ENCODE measurements around the gene HS1BP3.

Gene HS1BP3

DNA sequence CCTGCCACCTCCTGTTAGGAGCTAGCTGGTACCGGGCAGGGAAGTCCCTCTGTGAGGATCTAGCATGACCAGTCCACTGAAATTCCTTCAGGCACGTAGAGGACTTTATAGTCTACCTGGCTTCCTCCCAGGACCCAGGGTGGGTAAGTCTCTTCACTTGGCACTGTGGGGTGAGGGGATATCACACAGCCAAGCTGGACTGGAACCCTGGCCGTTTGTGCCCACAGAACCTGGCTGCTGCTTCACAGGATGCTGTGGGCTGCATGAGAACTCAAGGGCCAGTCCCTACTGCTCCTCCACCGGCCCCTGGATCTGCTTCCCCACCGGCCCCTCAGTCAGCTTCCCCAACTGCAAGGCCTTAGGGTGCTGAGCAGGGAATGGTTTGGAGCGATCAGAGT is 35.8 kb downstream of the HS1BP3 start:
- no peak for DNase-seq

DNA sequence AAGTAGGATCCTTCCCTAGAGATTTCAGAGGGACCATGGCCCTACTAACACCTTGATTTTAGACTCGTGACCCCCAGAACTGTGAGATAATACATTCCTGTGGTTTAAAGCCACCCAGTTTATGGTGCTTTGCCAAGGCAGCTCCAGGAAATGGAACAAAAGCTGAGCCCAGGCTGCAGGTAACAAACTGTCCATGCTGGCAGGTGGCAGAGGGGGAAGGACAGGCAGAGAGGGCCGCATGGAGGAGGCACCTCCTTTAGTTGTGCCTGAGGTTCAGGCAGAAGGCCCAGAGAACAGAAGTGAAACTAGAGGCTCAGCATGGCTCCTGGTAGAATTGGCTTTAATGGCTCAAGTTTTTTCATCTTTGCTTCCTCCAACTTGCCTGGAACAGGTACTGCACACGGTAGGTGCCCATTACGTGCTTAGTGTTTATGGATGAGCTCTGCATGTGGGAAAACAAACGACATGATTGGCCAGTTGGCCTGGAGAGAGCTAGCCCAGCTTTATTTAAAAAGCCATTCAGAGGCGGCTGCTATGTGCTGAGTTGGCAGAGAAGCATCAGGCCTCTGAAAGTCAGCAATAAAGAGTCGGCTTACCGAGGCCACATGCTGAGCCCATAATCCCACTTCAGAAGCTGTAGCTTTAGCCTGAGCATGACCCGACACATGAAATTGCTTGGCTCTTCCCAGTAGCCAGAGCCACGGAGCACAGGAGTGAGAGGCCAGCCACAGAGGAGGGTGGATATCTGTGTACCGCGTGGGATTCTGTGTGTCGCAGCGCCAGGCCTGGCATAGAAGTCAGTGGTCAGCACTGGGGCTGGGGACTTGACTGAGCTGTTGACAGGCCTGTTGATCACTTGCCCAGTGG is 36.5 kb downstream of the HS1BP3 start:
- DNase-seq = peak; percentile 85

DNA sequence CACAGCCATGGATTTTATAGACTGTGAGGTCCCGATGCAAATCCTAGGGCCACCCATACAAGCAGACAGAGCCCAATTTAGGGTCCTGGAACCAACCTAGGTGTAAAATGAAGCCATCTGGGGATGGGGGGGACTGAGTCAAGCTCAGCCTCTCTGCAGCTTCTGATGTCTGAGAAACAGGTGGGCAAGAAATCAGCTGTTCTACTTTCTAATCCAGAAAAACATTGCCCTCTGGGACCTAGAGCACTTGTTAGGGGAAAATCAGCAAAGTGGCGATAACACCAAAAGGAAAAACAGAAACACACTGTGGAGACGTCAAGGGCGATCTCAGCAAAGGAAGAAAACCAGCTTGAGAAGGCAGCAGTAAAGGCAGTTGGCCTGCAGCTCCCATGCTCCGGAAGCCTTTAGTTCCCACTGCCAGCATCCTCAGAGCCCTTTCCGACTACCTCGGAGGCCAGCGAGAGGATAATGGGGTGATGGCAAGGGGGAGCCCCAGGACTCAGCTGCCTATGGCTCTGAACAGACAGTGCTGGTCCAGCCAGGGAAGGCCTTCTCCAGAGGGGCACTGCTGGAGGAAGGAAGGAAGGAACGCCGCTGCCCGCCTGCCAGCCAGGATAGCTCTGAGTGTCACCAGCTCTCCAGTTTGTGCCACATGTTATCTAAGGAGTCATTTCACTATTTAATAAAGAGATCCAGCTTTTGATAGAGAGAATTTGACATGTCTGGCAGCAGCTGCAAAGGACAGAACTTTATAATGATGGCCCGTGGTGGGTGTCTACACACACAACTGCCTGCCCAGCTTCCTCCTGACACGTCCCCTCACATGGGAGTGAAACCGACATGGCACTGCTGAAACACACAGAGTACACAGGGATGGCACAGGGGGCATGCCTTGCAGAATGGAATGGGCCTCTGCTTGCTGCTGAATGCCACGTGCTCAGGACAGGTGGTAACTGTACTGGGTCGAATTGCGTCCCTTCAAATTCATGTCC is 37.7 kb downstream of the HS1BP3 start:
- DNase-seq = no peak

DNA sequence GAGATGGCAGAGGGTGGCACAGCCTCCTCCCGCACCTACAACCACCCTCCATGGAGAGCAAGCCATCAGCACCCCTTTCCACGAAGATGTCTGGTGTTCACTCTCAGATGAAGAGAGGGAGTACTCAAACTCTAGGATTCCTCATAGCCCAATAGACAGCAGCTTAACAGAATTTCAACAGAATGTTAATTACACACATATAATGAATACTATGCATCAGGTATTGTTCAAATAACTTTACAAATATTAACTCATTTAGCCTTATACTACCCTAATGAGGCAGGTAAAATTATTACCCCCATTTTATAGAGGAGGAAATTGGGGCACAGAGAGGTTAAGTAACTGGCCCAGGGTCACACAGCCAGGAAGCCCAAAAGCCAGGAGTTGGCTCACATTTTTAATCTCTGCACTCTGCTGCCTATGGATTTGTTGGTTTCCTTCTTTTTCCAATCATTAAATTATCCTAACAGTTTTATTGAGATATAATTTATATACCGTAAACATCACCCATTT is 39.0 kb downstream of the HS1BP3 start:
- no peak for DNase-seq

DNA sequence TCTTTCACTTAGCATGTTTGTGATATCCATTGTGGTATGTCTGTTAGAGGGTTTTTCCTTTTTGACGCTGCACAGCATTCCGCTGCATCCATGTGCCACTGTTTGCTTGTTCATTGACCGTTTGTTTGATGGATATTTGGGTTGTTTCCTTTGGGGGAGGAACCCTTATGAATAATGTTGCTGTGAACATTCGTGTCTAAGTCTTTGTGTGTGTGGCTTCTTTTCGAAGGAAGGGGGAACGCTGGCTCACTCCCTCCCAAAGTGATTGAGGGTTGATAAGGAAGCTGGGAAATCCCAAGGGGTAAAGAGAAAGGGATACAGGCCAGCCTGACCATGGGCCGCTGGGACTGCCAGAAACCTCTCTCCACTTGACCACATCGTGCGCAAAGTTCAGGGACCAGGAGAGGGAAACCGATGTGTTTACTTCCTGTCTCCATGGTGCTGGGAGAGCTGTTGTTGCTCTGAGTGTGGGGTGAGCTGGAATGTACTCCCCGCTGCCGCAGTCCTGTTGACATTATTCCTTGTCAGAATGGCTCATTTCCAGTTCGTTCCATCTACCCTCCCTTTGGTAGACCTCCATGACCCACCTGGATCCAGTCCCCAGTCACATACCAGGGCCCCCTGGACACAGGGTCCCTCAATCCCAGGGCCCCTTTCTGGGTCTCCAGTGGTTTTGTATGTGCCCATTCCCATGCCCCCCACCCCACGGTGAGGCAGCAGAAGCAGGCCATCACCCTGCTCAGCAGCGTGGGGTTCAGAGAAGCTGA is 39.6 kb downstream of the HS1BP3 start:
- DNase-seq = peak; percentile 34

DNA sequence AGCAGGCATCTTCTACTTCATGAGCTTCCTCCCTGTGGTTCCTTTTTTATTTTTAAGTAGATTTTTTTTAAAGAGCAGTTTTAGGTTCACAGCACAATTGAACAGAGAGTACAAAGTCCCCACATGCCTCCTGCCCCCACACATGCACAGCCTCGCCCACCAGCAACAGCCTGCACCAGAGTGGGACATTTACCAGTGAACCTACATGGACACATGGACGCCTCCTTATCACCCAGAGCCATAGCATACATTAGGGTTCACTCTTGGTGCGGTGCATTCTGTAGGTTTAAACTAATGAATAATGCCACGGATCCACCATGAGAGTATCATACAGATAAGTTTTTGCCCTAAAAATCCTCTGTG is 40.9 kb downstream of the HS1BP3 start:
- no peak for DNase-seq

DNA sequence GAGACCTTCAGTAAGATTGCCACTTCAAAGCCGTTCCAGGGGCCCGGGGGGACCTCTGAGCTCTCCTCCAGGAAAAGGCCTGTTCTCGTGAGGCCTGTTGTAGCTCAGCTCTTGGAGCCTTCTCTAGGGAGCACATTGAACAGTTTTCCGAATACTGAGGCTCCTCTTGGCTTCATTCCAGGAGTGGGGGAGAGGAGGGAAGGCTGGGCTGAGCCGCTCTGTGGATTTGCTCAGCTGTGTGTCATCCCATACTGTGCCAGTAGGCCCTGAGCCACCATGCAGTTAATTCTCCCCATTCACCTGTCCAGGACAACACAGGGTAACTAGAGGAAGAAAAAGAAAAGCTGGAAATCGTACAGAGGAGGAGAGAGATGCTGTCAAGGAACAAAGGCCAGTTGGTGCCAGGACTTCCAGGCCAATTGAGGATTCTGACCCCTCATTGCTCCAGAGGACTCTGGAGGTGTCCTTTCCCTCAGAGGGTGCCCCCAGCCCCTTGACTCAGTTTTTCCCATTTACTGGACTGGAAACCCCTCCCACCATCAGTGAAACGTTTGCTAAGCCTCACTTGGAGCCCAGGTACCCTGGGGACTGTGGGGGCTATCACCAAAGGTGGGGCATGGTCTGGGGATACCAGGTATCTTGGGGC is 41.4 kb downstream of the HS1BP3 start:
- no peak for DNase-seq

DNA sequence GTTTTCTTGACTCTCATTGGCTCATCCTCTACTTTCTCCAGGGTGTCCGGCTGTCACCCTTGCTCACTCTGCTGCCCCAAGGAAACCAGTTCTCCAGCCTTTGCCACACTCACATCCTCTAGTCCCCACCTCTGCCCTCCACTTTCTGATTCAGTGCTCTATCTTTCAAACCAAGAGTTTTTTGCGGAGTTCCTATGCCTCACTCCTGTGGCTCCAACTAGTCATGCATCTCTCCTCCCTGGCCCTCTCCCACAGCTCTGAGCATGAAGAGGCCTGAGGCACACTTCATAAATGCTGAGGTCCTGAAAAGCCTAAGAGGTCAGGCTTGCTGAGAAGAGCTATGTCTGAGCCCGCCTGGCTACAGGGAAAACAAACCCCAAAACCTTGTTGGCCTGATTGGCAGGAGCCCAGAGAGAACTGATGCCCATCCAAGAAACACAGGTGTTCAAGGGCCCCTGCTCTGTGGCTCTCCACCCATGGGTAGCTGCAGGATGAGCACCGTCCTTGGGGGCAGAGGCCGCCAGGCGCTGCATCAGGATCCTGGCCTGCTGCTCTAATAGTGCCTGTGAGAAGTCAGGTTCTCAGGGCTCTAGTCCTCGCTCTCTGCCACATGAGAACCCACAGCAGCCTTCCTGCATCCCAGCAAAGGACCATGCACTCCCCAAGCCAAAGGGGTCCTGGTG is 42.1 kb downstream of the HS1BP3 start:
- DNase-seq = no peak

DNA sequence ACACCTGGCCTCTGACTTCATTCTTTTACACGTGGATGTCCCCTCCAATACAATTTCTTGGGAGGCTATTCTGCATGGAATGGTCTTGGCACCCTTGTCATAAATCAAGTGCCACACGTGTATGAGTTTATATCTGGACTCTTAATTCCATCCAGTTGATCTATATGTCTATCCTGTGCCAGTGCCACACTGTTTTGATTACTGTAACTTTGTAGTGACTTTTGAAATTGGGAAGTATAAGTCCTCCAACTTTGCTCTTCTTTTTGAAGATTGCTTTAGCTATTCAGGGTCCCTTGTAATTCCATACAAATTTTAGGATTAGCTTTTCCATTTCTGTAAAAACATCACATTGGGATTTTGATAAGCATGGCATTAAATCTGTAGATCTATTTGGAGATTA is 43.5 kb downstream of the HS1BP3 start:
- no peak for DNase-seq

DNA sequence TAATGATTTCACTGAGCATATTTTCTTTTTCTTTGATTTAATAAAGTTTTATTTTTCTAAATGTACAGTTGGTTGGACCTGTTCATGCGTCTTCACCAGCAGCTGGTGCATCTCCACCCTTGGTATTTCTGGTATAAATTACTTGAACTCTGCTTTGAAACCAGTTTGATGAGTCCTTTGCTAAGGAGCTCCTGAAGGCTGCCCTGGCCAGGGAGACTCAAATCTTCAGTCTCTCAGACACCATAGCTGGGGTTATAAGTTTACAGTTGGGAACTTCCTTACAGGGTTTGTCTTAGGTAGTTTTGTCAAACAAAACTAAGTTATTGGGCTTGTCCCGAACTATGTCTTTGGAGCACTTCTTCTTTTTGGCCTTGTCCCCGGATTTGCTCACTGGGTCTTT is 44.7 kb downstream of the HS1BP3 start:
- no peak for DNase-seq

DNA sequence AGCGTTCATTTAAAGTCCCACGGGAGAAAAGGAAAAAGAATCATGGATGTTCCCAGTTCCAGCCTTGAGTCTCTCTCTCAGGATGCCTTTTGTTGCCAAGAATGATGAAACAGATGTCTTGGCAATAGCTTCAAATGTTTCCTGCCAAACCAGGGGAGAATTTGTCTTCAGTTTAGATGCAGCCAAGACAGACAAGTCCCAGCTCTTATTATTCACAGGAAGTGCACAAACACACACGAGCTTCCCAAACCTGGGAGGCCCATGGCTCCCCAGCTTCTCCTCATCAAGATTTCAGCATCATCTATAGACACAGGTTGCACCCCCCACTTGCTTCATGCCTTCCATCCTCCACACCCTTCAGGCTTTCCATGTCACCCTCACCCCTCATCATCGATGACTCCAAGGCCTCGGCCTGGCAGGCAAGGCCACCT is 45.9 kb downstream of the HS1BP3 start:
- DNase-seq = no peak

DNA sequence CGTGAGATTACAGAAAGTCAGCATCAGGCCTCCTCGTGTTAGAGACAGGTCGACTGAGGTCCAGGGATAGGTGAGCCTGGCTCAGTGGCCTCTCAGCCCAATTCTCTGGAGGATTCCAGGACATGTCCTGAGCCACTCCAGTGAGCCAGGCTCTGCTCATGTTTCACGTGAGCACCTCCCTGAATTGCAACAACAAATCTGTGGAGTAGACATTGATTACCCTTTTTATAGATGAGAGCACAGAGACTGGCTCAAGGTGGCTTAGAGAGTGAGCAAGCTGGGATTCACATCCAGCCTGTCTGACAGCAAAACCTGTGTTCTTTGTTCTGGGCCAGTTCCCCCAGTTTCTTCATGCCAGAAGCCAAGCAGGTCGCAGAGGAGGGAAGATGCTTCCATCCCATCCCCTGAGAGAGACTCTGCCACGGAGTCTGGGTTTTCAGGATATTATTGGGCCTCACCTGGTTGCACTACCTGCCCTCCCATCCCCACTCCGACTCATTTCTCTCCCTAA is 46.4 kb downstream of the HS1BP3 start:
- no peak for DNase-seq

DNA sequence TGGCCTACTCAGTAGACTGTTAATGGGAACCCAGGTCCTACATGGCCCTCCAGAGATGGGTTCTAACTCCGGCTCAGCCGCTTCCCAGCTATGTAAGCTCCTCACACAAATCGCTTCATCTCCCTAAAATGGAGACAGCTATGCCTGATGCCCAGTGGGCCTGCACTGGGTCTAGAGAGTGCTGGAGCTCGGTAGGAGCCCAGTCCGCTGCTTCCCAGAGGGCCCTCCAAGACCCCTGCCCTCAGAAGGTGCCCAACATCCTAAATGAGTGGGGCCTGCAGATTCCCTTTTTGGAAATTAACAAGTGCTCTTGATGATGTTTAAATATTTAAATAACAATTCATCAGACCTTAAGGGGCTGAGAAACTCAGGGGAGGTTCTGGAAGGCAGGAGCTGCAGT is 47.1 kb downstream of the HS1BP3 start:
- no peak for DNase-seq

DNA sequence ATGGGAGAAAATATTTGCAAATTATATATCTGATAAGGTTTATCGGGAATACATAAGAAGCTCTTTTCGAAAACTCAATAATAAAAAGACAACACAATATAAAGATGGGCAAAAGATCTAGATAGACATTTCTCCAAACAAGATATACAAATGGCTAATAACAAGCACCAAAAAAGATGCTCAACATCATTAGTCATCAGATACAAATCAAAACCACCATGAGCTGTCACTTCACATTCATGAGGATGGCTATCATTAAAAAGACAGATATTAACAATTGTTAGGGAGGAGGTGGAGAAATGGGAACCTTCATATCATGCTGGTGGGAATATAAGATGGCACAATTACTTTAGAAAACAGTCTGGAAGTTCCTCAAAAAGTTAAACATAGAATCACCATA is 48.1 kb downstream of the HS1BP3 start:
- no peak for DNase-seq

DNA sequence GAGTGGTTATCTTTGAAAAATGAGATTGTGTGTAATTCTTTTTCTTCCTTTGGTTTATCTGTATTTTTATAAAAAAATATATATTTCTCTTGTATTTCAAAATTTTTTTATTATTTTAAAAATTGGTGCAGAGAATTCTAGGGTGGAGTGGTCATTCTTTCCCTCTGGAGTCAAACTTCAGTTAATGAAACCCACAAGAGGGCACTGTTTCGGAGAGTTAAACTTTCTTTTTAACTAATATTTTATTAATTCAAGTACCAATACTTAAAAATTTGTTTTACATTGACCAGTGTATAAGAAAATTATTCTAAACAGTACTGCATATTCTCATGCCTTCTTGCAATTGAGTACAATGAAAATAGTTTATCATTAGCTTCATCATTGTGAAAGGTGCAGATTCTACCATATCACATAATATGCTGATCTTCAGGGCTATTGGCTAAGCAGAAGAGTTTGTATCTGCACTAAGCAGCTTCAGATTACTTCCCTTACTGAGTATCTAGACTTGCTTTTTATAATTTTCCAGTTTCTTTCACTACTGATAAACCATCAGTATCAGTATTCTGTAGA is 50.1 kb downstream of the HS1BP3 start:
- no peak for DNase-seq

DNA sequence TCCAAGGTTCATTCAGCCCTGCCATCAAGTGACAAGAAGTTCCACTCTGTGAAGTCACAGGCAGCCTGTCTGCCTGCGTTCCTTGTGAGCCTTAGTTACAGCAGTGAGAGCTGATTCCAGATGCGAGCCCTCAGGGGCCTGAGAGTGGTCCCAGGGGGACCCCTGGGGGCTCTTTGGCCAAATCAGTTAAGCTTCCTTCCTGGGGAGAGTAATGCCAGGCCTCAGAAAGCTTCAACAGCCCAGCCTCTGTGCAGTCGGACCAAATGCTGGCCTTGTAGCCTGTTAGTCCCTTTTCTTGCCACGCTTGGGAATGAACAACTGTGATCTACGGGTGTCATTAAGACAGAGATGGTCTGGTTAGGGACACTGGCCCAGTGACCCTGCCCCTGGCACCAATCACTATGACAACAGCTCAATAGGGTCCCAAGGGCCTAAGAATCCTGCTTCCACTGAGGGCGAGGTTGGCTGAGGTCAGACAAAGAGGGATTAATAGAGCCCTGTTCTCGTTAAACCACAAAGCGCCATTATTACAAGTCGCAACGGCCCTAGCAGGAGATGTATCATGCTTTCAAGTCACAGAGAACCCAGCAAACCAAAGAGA is 50.9 kb downstream of the HS1BP3 start:
- DNase-seq = no peak

DNA sequence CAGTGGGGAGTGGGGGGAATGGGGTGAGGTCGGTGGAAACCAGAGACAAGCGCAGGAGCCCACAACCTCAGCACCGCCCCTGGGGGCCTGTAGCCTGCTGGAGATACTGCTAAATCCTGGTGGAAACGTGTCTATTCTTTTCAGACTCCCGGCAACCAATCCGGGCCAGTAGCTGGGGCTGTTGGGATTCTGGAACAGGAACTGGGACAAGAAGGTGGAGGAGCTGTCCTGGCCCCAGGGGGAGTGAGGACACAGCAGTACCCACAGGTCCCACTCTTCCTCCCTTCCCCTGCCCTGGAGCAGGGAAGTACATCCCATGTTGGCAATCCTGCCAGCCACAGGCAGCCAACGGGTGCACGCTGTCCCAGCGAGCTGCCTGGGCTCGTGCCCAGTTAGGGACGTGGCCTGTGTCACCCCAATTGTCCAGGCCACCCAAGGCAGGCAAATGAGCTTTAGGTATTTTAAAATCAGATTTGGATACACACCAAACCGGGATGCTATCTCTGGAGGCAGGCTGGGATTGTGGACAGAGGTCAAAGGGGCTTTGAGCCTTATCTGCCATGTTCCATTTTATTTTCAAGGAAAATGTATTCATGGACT is 51.8 kb downstream of the HS1BP3 start:
- no peak for DNase-seq

DNA sequence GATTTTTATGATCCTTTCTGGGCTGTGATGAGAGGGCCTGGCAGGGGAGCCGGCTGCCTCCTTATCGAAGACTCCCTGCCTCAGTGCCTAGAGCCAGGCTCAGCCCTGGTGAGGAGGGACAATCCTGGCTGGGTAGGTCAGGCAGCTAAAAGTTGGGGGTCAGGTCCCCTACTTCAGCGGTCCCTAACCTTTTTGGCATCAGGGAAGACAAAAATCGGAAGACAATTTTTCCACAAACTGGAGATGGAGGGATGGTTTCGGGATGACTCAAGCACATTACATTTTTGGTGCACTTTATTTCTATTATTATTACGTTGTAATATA is 53.1 kb downstream of the HS1BP3 start:
- no peak for DNase-seq

DNA sequence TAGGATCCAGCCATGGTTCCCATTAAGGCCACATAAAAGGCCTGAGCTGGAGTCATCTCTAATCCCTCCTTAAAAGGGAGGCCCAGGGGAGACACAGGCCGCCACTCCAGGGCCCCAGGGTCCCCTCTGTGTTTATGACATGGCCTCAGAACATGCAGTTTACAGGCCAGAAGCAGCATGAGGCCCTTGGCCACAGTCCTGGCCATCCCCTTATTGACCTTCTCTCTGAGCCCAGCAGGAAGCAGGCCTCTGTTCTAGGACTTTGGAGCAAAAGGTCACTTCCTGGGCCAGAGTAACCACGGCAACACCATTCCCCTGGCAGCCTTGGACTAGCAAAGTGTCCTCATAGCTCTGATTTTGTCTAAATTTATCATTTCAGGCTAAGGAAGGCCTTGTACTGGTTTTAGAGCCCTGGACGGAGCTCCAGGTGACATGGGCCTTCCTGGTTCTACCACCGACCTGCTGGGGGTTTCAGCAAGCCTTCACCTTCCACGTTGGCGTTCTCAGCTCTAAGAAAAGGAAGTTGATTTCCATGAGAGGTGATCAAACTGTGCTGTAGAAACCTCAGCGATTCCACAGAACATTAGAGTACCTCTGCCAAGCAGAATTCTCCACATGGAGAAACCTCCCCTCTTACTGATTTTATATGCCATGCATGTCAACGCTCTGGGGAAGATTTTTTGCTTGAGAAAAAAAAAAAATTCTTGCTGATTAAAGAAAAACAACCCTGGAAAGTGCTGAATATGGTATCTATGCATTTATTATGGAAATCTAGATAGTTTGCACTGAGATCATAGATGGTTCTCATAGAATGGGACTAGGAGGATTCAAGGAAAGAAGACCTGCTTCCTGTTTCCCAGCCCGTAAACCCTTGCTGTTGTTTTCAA is 53.7 kb downstream of the HS1BP3 start:
- no peak for DNase-seq

Data from NCI-H510A (cell line).